GM12872 (cell line): ENCODE data around the gene ST8SIA2.

ENCODE experiments used
- CTCF ChIP-seq: IDR thresholded peaks from 3 replicates; pipeline ENCODE4 v1.5.1; 2011; ENCODE audit warnings: low read depth, mild to moderate bottlenecking, low read length, moderate library complexity; ENCODE audit not compliant: insufficient read depth

The ST8SIA2 gene

GRCh38 chr15:92453607-92454006, 59.9 kb downstream of the ST8SIA2 start:
- no peak for TF ChIP-seq CTCF

GRCh38 chr15:92454555-92455105, 60.9 kb downstream of the ST8SIA2 start:
- TF ChIP-seq CTCF = no peak

DNA sequence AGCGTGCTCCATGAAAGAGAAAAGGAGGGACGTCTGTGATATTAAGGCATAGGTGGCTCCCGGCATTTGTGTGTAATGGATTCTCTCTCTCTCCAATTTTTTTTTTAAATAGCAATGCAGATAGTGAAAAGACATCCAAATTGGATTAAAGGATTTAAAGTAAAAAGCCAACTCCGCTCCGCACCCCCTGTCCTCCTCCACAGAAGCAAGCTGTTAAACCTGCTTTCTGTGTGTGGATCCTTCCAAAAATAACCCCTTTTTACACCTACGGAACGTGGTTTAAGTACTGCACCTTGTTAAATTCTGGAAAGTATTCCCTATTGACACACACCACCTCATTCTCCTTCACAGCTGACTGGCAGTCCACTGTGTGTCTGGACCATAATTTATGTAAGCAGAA, 61.6 kb downstream of the ST8SIA2 start:
- TF ChIP-seq CTCF = no peak

GRCh38 chr15:92457471-92458041, 63.9 kb downstream of the ST8SIA2 start:
- TF ChIP-seq CTCF = no peak

- TF ChIP-seq CTCF = no peak
Measured at GRCh38 chr15:92460023-92460422, 66.3 kb downstream of the ST8SIA2 start.

- TF ChIP-seq CTCF = no peak
Measured at GRCh38 chr15:92462424-92463125, 68.9 kb downstream of the ST8SIA2 start.

DNA sequence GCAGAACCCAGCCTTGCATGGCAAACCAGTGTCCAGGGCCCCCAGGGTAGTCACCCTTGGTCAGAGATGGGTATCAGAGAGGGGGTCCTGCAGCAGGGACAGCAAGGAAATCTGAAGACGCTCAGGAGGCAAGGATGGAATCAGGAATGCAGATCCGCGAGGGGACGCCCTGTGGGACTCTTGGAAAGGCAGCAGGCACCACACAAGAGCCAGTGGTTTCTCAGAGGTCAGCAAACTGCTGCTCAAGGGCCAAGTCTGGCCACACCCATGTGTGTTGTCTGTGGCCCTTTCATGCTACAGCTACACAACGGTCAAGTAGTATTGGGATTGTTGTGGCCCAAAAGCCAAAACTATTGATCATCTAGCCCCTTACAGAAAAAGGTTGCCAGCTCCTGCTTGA, 69.7 kb downstream of the ST8SIA2 start:
- TF ChIP-seq CTCF = no peak
